GM18520 (cell line): ENCODE data around the gene KRT75.

Experiments used
- ATAC-seq: cut with Tn5 transposase; IDR thresholded peaks from one replicate; pipeline ENCODE4 v1.9.1; 2021; ENCODE audit not compliant: unreplicated experiment

KRT75 gene

DNA sequence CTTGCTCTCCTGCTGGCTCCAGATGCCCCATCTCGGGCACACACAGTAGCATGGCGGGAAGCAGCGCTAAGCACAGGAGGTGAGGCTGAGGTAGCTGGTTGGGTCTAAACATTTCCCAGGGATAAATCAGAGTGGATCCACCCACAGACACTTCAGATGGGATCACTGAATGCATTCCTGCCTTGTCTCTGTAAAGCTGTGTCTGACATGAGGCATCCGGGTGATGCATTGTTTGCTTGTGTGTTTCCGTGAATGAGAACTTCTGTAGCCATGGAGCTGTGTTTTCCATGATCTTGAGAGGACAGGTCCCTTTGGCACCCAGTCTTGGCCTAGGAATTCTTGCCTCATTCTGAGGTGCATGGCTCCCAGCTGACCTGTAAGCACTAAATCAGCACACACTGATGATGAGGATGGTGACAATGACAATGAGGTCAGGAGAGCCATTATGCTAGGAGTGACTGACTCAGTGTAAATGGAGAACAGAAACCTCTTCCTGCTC is 6.7 kb upstream of the KRT75 start:
- ATAC-seq, result no peak

- ATAC-seq, result no peak
These were observed 5.7 kb upstream of the KRT75 start for GRCh38 chr12:52439845-52440244.

DNA sequence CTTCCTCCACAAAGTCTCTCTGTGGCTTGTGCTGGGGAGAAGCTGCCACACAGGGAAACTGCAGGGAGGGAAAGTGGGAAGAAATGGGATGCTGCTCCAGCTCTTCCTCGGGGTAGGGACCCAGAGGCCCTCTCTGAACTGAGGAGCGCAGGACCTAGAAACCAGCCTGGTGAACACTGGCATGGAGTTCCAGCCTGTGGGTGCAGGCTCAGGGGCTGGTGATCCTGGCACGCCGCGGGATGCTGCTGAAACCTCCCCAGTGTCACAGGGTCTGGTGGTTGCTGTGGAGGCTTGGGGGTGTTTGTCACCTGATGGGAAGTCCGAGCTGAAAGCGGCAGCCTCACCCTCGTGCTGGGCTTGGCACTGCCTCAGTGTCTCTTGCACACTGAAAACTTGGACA is 5.2 kb upstream of the KRT75 start:
- ATAC-seq, result no peak

DNA sequence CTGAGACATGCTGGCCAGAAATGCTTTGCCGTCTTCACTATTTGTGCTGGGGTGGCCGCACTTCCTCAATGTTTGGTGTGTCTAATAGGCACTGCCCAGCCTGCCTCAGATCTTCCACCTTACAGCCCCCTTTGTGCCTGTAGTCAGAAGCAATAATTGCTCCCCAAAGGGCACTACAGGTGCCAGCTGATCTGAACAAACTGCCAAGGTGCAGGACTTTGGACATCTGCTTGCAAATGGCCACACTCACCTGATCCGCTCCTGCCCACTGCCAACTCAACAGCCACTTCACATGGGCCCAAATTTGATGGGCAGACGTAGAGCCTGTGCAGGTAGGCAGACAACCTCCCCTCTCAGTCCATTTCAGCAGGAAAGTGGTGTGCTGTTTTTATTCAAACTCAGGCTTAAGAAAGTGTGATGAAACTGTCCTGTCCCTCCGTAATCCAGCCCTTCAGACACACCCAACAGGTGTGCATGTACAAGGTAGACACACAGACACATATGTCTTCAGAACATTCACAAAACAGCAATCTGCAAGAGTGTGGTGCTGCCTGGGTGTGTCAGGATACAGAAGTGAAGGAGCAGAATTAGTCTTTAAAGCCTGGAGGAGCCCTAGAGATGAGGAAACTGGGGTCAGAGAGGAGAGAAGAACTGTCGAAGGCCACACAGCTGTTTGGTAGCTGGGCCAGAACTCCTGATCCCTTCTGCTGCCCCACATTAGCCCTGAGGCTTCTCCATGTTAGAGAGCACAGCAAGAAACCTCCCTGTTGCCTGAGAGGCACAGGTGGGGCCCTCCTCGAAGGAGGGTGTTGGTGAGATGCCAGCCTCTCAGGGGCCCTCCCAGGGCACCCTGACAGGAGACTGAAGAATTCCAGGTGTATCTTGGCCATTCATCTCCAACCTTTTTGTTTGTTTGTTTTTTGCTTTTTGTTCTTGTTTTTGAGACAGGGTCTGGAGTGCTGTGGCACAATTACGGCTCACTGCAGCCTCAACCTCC is 4.4 kb upstream of the KRT75 start:
- ATAC-seq, result no peak

DNA sequence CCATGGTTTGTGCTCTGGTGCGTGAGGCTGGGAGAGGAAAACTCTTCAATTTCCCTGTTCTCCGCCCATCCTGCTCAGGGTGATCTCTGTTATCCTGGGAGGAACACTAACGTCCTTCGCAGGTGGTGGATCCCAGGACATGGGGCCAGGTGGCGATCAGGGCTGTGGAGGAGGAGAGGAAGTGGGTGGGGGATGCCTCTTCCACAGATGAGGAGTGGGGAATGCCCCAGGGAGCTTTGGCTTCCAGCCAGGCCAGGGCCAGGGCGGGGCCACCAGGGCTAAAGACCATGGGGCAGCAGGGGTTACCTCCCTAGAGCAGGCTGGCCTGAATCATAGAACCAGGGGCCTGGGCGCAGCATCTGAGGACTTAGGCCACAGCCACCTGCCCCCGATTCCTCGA is 3.3 kb upstream of the KRT75 start:
- no peak for ATAC-seq

DNA sequence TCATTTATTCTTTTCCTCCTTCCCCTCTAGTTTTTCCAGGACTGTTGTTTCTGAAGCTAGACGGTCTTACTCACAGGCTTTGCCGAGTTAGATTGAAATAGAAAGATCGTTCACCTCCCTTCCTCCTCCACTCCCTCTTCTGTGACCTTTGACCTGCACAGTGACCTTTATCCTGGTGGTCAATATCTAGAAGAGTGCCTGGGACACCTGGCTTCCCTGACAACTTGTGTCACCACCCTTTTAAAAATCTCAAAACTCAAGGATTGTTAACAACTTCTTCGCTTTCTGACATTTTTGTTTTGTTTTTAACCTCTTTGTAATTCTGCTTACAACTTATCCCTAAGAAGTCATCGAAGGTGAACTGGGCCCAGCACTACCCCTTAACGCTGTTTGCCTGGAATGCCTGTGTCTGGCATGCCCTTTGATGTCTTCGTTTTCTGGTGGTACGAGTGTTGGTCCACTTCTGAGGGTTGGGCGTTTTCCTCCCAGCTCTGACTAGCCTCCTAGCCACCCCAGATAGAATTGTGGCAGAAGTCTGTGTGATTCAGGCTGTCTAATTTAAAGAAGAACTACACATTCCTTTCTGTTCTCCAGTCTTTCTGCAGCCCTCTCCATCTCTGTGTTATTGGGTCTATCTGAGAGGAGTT is 2.8 kb upstream of the KRT75 start:
- ATAC-seq, result no peak

- no peak for ATAC-seq
These were observed 2.0 kb upstream of the KRT75 start for GRCh38 chr12:52436000-52436827.

DNA sequence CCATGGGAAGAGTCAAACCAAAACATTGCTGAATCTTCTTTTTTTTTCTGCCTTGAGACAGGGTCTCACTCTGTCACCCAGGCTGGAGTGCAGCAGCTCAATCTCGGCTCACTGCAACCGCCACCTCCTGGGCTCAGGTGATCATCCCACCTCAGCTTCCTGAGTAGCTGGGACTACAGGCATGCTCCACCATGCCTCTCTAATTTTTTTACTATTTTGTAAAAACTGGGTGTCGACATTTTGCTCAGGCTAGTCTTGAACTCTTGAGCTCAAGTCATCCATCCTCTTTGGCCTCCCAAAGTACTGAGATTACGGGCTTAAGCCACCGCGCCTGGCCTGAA is 1.5 kb upstream of the KRT75 start:
- no peak for ATAC-seq

GRCh38 chr12:52434760-52435530 is 774 bp upstream of the KRT75 start:
- ATAC-seq, result no peak

DNA sequence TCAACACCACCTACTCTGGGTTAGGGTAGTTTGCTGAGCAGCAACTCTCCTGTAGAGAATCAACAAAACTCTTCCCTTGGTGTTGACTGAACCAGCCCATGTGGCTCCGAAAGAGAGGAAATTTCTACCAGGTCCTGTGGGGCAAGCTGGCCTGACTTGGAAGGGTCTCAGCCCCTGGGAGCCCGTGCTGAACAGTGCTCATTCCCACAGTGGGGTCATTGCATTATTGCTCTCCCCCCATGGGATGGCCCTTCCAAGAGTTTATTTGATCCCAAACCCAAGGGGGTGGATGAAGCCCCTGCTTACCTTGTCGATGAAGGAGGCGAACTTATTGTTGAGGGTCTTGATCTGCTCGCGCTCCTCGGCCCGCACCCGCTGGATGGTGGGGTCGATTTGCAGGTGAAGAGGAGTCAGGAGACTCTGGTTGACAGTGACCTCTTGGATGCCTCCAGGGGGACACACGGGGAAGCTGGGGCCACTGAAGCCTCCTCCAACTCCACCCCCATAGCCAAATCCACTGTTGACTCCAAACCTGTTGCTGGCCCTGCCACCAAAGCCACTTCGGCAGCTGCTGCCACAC is 580 bp downstream of the KRT75 start:
- ATAC-seq, result no peak

DNA sequence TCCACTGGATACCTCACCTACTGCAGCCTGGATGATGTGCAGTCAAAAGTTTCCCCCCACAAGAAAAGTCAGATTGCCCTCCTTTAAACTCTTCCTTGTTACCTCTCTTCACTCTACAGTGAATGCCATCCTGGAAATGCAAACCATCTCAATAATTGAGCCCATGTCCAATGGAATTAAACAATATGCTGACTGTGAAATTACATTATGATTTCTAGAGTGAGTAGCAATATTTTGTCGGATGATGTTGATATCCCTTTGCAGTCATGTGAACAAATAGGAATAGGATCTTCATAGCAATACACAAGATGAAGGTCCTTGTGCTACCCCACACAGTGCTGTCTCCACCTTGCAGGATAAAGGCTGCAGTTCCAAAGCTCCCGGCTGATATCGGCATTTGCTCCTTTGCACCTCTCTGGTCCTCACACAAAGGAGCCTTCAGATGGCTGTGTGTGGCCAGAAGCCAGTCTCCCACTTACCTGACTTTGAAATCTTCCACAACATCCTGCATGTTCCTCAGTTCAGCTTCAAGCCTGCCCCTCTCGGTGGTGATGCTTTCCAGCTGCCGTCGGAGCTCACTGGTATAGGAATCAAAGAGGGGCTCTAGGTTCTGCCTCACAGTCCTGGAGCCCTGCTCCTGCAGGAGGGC is 1.5 kb downstream of the KRT75 start:
- ATAC-seq, result no peak

DNA sequence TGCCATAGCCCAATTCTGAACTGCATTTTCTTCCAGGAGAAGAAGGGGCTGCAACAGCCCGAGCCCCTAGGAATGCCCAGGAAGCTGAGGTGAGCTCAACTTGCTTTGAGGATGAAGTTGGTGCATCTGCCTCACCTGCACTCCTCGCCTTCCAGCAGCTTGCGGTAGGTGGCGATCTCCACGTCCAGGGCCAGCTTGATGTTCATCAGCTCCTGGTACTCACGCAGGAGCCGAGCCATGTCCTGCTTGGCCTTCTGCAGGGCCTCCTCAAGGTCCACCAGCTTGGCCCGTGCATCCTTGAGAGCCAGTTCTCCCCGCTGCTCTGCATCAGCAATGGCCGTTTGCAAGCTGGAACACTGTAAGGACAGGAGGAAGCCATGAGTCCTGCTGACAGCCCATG is 6.0 kb downstream of the KRT75 start:
- ATAC-seq, result no peak

GRCh38 chr12:52427083-52427482 is 7.1 kb downstream of the KRT75 start:
- ATAC-seq, result no peak

- no peak for ATAC-seq
These were observed 8.1 kb downstream of the KRT75 start for GRCh38 chr12:52426034-52426433.

DNA sequence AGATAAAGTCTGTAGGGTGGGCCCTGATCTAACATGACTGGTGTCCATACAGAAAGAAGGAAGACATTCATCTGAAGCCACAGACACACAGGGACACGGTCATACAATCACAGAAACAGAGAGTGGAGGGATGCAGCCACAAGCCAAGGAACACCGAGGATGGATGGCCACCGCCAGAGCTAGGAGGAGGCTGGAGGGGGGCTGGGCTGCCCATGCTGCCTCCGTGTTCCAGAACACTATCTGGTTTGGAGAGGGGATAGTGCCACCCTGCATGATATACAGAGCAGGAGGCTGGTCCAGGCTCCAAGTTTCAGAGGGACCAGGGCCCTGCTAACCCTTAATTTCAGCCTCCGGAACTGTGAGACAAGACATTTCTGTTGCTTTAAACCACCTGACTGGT is 8.7 kb downstream of the KRT75 start:
- ATAC-seq, result no peak

DNA sequence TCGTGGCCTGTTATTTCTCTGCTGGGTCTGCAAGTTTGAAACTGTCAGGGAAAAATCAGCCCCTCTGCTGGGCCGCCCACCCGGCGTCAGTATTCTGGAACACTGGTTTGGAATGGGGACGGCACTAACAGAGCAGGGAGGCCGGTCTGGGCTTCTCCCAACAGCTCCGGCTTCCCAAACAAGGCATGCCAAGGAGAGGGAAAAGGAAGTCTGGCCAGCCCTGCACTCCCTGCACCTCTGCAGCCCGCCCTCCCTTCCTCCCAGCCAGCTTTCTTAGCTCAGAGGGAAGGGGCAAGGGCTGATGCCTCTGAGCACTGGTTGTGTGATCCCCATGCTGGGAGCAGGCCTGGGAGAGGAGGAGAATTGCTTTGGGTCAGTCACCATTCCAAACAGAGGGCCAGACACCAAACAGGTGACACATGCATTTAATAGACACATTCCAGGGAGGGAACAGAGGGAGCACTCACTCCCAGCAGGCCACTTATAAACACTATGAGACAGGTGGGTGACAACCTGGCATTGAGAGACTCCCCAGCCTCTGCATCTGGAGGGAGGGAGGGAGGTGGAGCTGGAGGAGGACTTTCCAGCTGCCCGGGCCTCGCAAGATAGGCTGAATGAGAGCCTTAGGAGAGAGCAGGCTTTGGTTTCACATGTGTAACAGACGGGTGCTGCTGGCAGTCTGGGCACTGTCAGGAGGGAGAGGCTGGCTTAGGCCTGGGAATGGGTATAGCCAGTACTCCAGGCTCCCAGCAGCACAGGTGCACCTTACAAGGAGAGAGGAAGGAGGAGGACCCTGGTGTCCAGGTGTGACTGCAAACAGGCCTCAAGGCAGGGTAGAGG is 10.3 kb downstream of the KRT75 start:
- no peak for ATAC-seq

DNA sequence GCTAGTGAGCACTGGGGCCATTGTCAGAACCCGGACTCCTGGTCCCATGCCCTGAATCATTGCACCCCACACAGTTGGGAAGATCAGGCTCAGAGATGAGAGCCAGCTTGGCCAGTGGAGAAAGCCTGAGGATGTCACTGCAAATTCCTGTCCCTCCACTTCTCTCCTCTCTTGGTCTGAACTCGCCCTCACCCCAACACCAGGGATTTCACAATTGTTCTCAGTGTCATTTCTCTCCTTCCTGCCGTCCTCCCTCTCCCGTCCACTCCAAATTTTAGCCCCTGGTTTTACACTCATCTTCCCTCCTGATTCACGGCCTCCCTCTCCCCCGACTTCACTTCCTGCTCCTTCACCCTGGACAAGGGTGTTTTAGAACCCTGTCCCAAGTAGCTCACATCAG is 11.1 kb downstream of the KRT75 start:
- ATAC-seq, result no peak

DNA sequence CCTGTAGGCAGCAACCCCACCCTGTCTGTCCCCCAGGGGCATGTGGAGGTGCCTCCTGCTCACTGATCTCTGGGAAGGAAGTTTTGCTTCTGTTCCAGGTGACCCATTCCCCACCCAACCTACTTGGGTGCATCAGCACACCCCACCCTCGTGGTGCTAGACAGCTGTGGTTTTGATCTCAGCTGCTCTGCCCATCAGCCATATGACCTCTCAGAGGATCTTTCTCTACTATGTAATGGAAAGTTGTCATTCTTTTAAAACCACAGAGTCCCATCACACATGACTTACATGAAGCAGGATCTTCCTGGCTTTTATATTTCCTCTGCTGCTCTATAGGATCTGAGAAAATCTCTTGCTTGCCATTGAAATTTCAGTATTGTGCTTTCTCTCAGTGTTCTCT is 14.5 kb downstream of the KRT75 start:
- ATAC-seq, result no peak

DNA sequence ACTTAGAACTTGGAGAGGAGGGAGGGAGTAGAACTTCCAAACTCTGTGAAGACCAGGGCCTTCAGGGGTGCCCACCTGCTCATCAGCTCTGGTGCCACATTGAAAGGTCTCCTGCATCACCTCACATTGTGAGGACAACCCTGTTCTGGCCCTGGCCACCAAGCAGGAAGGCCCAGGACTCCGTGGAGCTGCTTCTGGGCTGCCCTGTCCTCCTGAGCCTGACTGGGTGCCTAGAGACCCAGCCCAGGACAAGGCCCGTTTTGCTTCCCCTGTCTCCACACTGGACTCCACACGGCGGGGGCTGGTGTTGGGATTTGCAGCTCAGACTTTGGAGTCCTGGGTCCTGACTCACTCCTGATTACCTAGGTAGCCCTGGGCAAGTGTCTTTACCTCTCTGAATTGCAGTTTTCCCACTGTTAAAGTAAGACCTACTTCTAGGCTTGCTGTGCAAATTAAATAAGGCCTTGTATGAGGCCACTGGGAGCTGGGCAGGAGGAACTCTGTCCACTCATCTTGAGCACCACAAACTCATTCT is 15.5 kb downstream of the KRT75 start:
- ATAC-seq, result no peak
